GM18507 (cell line): ENCODE results near the gene SSR2.
"Not testable (repeated sequence)": the region's sequence is repeated elsewhere in the genome, so short reads cannot be mapped to it uniquely, and the experiment has no call there.

Source experiments
- DNase-seq: peaks from one replicate; pipeline ENCODE4 v3.0.0; 2011; ENCODE audit warnings: low read depth; ENCODE audit not compliant: insufficient read length; ENCODE audit errors: extremely low spot score
- FAIRE-seq: peaks from 2 replicates; lab custom pipeline; 2011; peaks lifted over from hg19 to GRCh38; lab: Jason Lieb, UNC

The SSR2 gene

GRCh38 chr1:156001662-156002171 is 19.0 kb downstream of the SSR2 start:
- FAIRE-seq (no peak), DNase-seq (no peak)

- no peak for DNase-seq
- FAIRE-seq, result no peak
Observed at GRCh38 chr1:156001021-156001661, 19.6 kb downstream of the SSR2 start.

- FAIRE-seq, result no peak
Observed at GRCh38 chr1:155999964-156000363, 20.8 kb downstream of the SSR2 start.

GRCh38 chr1:155996166-155996565 is 24.6 kb downstream of the SSR2 start:
- FAIRE-seq (no peak), DNase-seq (no peak)

More at GRCh38 chr1:155999964-156000363, 20.8 kb downstream of the SSR2 start:
- DNase-seq, result no peak

- DNase-seq (no peak), FAIRE-seq (no peak)
Observed at GRCh38 chr1:155993595-155993994, 27.2 kb downstream of the SSR2 start.

GRCh38 chr1:155990005-155990739 is 30.6 kb downstream of the SSR2 start:
- DNase-seq (no peak), FAIRE-seq (peak; percentile 62)

- FAIRE-seq, result peak; percentile 92
- DNase-seq, result peak; percentile 76
Observed at GRCh38 chr1:155989242-155990004, 31.3 kb downstream of the SSR2 start.

- FAIRE-seq, DNase-seq: not testable (repeated sequence)
Observed at GRCh38 chr1:155984903-155985645, 35.7 kb downstream of the SSR2 start.

GRCh38 chr1:155984341-155984740 is 36.4 kb downstream of the SSR2 start:
- FAIRE-seq, result no peak
- no peak for DNase-seq

- no peak for DNase-seq
- FAIRE-seq, result no peak
Observed at GRCh38 chr1:155983191-155984024, 37.3 kb downstream of the SSR2 start.

GRCh38 chr1:155982106-155982505 is 38.6 kb downstream of the SSR2 start:
- FAIRE-seq, result no peak
- DNase-seq, result no peak

GRCh38 chr1:155981266-155982088 is 39.3 kb downstream of the SSR2 start:
- DNase-seq, result no peak
- FAIRE-seq, result peak; percentile 88

GRCh38 chr1:155979597-155980343 is 41.0 kb downstream of the SSR2 start:
- DNase-seq (no peak), FAIRE-seq (peak; percentile 67)

- FAIRE-seq, result peak; percentile 67
- no peak for DNase-seq
Observed at GRCh38 chr1:155978973-155979429, 41.8 kb downstream of the SSR2 start.

GRCh38 chr1:155978325-155978972 is 42.3 kb downstream of the SSR2 start, which contains the start of gene ARHGEF2:
ARHGEF2 (minus strand) TSS chr1:155978547; CDS start chr1:155978427, 120 bp downstream.
- DNase-seq, result peak; percentile 88
- FAIRE-seq, result peak; percentile 70

GRCh38 chr1:155977690-155978324 is 42.9 kb downstream of the SSR2 start:
- DNase-seq (no peak), FAIRE-seq (no peak)
